IMR-90 (cell line): ENCODE data around the gene OR1L8. TPM values are rescaled to one million over a fixed set of nuclear protein-coding genes. Genes with fewer than 3 reads are reported as not detected.

Source experiments
- ATAC-seq: fragments of 200-7000 bp; cut with Tn5 transposase; 2 replicates; pipeline ENCODE4 v1.9.1; 2020; ENCODE audit warnings: low read depth, mild to moderate bottlenecking, moderate library complexity
- BruUV-seq: library from RNA; stranded (reverse); fragments of 400-500 nt; replicated peaks from 2 replicates; lab custom pipeline; 2021; lab: Mats Ljungman, UMichigan
- CTCF ChIA-PET: fragments of 300-600 bp; formaldehyde crosslinking; extraction: SDS; loops from one replicate; lab custom pipeline; 2021; ENCODE audit warnings: antibody characterized with exemption; lab: Yijun Ruan, JAX
- POLR2A ChIA-PET: fragments of 300-600 bp; sonication (Branson Sonifier 250); formaldehyde crosslinking; loops from one replicate; lab custom pipeline; 2022; ENCODE audit warnings: antibody characterized with exemption; ENCODE audit not compliant: unreplicated experiment; lab: Charles Lee
- DNase-seq: peaks from one replicate; pipeline ENCODE4 v3.0.0; 2013
- H2AFZ ChIP-seq: replicated peaks from 2 replicates; pipeline ENCODE3; 2013; ENCODE audit warnings: low read length, mild to moderate bottlenecking; ENCODE audit not compliant: poor library complexity
- H2AK5ac ChIP-seq: 2 replicates; pipeline ENCODE4 v1.6.1; 2013; ENCODE audit warnings: low read depth, low read length, inconsistent platforms
- H2AK9ac ChIP-seq: replicated peaks from 2 replicates; pipeline ENCODE3; 2013; ENCODE audit warnings: mild to moderate bottlenecking, low read depth, low read length, moderate library complexity; ENCODE audit not compliant: poor library complexity
- H2BK120ac ChIP-seq: 2 replicates; pipeline ENCODE4 v1.6.1; 2013; ENCODE audit warnings: low read depth, low read length, inconsistent platforms
- H2BK15ac ChIP-seq: 3 replicates; pipeline ENCODE4 v1.6.1; 2013; ENCODE audit warnings: low read depth, low read length, inconsistent platforms
- H2BK20ac ChIP-seq: 2 replicates; pipeline ENCODE4 v1.6.1; 2013; ENCODE audit warnings: low read depth, mild to moderate bottlenecking, inconsistent platforms, low read length, moderate library complexity
- H2BK5ac ChIP-seq: 2 replicates; pipeline ENCODE4 v1.6.1; 2013; ENCODE audit warnings: mild to moderate bottlenecking, low read depth, low read length, inconsistent platforms; ENCODE audit not compliant: poor library complexity, severe bottlenecking
- H3K14ac ChIP-seq: replicated peaks from 2 replicates; pipeline ENCODE4 v1.6.1; 2013; ENCODE audit warnings: low read depth, low read length, inconsistent platforms
- H3K18ac ChIP-seq: 2 replicates; pipeline ENCODE4 v1.6.1; 2013; ENCODE audit warnings: low read depth, low read length, control low read depth
- H3K23ac ChIP-seq: 2 replicates; pipeline ENCODE4 v1.6.1; 2013; ENCODE audit warnings: low read depth, low read length, inconsistent platforms
- H3K27ac ChIP-seq: 2 replicates; pipeline ENCODE4 v1.5.1; 2013; ENCODE audit warnings: mild to moderate bottlenecking, control low read depth, low read length; ENCODE audit not compliant: insufficient read depth
- H3K27me3 ChIP-seq: 2 replicates; pipeline ENCODE4 v1.6.1; 2013; ENCODE audit warnings: low read length; ENCODE audit not compliant: control insufficient read depth, insufficient read depth
- H3K36me3 ChIP-seq: 2 replicates; pipeline ENCODE4 v1.6.1; 2013; ENCODE audit warnings: low read length, mixed read lengths; ENCODE audit not compliant: control insufficient read depth, insufficient read depth
- H3K4ac ChIP-seq: 2 replicates; pipeline ENCODE4 v1.6.1; 2013; ENCODE audit warnings: low read depth, low read length, inconsistent platforms
- H3K4me1 ChIP-seq: 2 replicates; pipeline ENCODE4 v1.6.1; 2013; ENCODE audit warnings: low read length, mixed read lengths; ENCODE audit not compliant: control insufficient read depth, insufficient read depth
- H3K4me2 ChIP-seq: 2 replicates; pipeline ENCODE4 v1.6.1; 2013; ENCODE audit warnings: low read depth, mild to moderate bottlenecking, control low read depth, low read length, moderate library complexity
- H3K4me3 ChIP-seq: 2 replicates; pipeline ENCODE4 v1.5.1; 2013; ENCODE audit warnings: low read depth, mild to moderate bottlenecking, control low read depth, low read length, moderate library complexity; ENCODE audit not compliant: insufficient read depth
- H3K56ac ChIP-seq: 2 replicates; pipeline ENCODE4 v1.6.1; 2013; ENCODE audit warnings: low read length, inconsistent platforms; ENCODE audit not compliant: insufficient read depth; ENCODE audit errors: extremely low read depth
- H3K79me1 ChIP-seq, 2 experiments: 2 replicates each; pipeline ENCODE4 v1.6.1; 2013; ENCODE audit warnings: low read length in 2 of 2, inconsistent platforms in 1 of 2, low read depth in 1 of 2
- H3K9ac ChIP-seq: 2 replicates; pipeline ENCODE4 v1.6.1; 2013; ENCODE audit warnings: low read depth, low read length, control low read depth
- H3K9me1 ChIP-seq: 2 replicates; pipeline ENCODE4 v1.6.1; 2013; ENCODE audit warnings: low read length, inconsistent platforms; ENCODE audit not compliant: insufficient read depth
- H3K9me3 ChIP-seq: 2 replicates; pipeline ENCODE4 v1.6.1; 2013; ENCODE audit warnings: low read length; ENCODE audit not compliant: control insufficient read depth, insufficient read depth
- H4K20me1 ChIP-seq: 2 replicates; pipeline ENCODE4 v1.6.1; 2013; ENCODE audit warnings: low read length, inconsistent platforms; ENCODE audit not compliant: insufficient read depth
- H4K5ac ChIP-seq: 2 replicates; pipeline ENCODE4 v1.6.1; 2013; ENCODE audit warnings: mild to moderate bottlenecking, low read depth, low read length, control low read depth
- H4K8ac ChIP-seq, 2 experiments: 2 replicates each; pipeline ENCODE4 v1.6.1; 2013; ENCODE audit warnings: low read depth in 2 of 2, low read length in 2 of 2, control low read depth in 1 of 2, inconsistent platforms in 1 of 2
- H4K91ac ChIP-seq: 2 replicates; pipeline ENCODE4 v1.6.1; 2013; ENCODE audit warnings: low read depth, low read length, inconsistent platforms; ENCODE audit not compliant: insufficient read depth
- BHLHE40 ChIP-seq: fragments of 150-350 bp; IDR thresholded peaks from 2 replicates; pipeline ENCODE4 v1.6.1; 2016; ENCODE audit warnings: mild to moderate bottlenecking, low read depth, low read length
- CHD1 ChIP-seq: IDR thresholded peaks from 2 replicates; pipeline ENCODE4 v1.6.1; 2012; ENCODE audit warnings: low read depth, low read length, improper control_type of control experiment
- CTCF ChIP-seq: conservative IDR thresholded peaks from 2 replicates; pipeline ENCODE4 v1.5.1; 2012; ENCODE audit warnings: mild to moderate bottlenecking, low read depth, low read length, improper control_type of control experiment
- ELK1 ChIP-seq: fragments of 150-350 bp; IDR thresholded peaks from 2 replicates; pipeline ENCODE4 v1.6.1; 2016; ENCODE audit warnings: low read depth, mild to moderate bottlenecking, low read length, moderate library complexity, borderline replicate concordance
- FOS ChIP-seq: fragments of 150-350 bp; IDR thresholded peaks from 2 replicates; pipeline ENCODE4 v1.6.1; 2016; ENCODE audit warnings: low read depth, low read length
- MAFK ChIP-seq: IDR thresholded peaks from 2 replicates; pipeline ENCODE4 v1.6.1; 2012; ENCODE audit warnings: low read depth, low read length, improper control_type of control experiment
- MAZ ChIP-seq: IDR thresholded peaks from 2 replicates; pipeline ENCODE4 v1.6.1; 2012; ENCODE audit warnings: low read depth, mild to moderate bottlenecking, low read length, improper control_type of control experiment, moderate library complexity, borderline replicate concordance
- MXI1 ChIP-seq: IDR thresholded peaks from 2 replicates; pipeline ENCODE4 v1.6.1; 2012; ENCODE audit warnings: low read depth, mild to moderate bottlenecking, low read length, moderate library complexity, borderline replicate concordance
- NFE2L2 ChIP-seq: fragments of 150-350 bp; IDR thresholded peaks from 2 replicates; pipeline ENCODE4 v1.6.1; 2016; ENCODE audit warnings: low read depth, mild to moderate bottlenecking, low read length
- POLR2A ChIP-seq: IDR thresholded peaks from 2 replicates; pipeline ENCODE4 v1.6.1; 2012; ENCODE audit warnings: mild to moderate bottlenecking, low read depth, low read length
- RAD21 ChIP-seq: IDR thresholded peaks from 2 replicates; pipeline ENCODE4 v1.6.1; 2012; ENCODE audit warnings: low read length, improper control_type of control experiment
- RCOR1 ChIP-seq: IDR thresholded peaks from 2 replicates; pipeline ENCODE4 v1.6.1; 2012; ENCODE audit warnings: mild to moderate bottlenecking, low read length, improper control_type of control experiment; ENCODE audit not compliant: insufficient replicate concordance
- SMC3 ChIP-seq: fragments of 150-350 bp; IDR thresholded peaks from 2 replicates; pipeline ENCODE4 v1.6.1; 2016; ENCODE audit warnings: low read depth, mild to moderate bottlenecking, antibody characterized with exemption, low read length, moderate library complexity
- WGBS, 2 experiments: methylation state at CpG; one replicate each; pipeline versions ENCODE4 v1.1.5 to v1.1.7; 2013; ENCODE audit warnings: missing lambda C conversion rate in 2 of 2; ENCODE audit not compliant: insufficient read length in 1 of 2; ENCODE audit errors: extremely low coverage in 2 of 2; 5-methylcytosine and 5-hydroxymethylcytosine counted together
- dilution Hi-C: fragments of 300-500 bp; cut with HindIII; formaldehyde crosslinking; loops from one replicate; pipeline ENCODE4 v1.14.3; 2018; ENCODE audit warnings: low sequenced_read_pairs; ENCODE audit not compliant: unreplicated experiment
- in situ Hi-C: fragments of 300-500 bp; cut with MboI; formaldehyde crosslinking; loops from 3 replicates; pipeline ENCODE4 v1.14.3; 2019; ENCODE audit warnings: low sequenced_read_pairs, inconsistent platforms, mixed read lengths
- intact Hi-C: fragments of 100-400 bp; cut with micrococcal nuclease; formaldehyde crosslinking; loops from 2 replicates; pipeline ENCODE4 v1.10.0; 2022
- polyA plus RNA-seq, 3 experiments: library from polyadenylated mRNA; depleted of rRNA; stranded (reverse); fragments of >200 nt; gene quantifications; 2 replicates each; pipeline ENCODE4 v1.2.3, GENCODE V29; 2012; ENCODE audit warnings: low replicate concordance in 1 of 3
- total RNA-seq: library from RNA; depleted of rRNA; stranded (reverse); fragments of >200 nt; gene quantifications from 2 replicates; pipeline ENCODE4 v1.2.3, GENCODE V29; 2012

The OR1L8 gene
- total and polyA plus RNA-seq, 2 of the 4 experiments (the other 2 are of a cell fraction) = not detected

GRCh38 chr9:122562134-122562760, 20.9 kb downstream of the OR1L8 start:
- Histone ChIP-seq H3K27me3 (peaks cover 3% of the 10 kb centered on the region), H3K9me3 (no peaks in the 10 kb centered on the region), H2BK20ac (no peak overlapping the region), H3K14ac (no peak overlapping the region), H2BK15ac (no peak overlapping the region), H2AK9ac (no peak overlapping the region), H3K23ac (no peak overlapping the region), H2BK120ac (no peak overlapping the region), H3K9ac (no peak overlapping the region), H4K20me1 (no peaks in the 10 kb centered on the region), H3K27ac (no peak overlapping the region), H2BK5ac (no peak overlapping the region), H2AFZ (no peak overlapping the region), H4K5ac (no peak overlapping the region), H3K4me1 (no peaks in the 10 kb centered on the region), H4K8ac (no peak overlapping the region), H3K36me3 (no peaks in the 10 kb centered on the region), H3K4me3 (no peak overlapping the region), H3K9me1 (no peaks in the 10 kb centered on the region), H3K18ac (no peak overlapping the region), H2AK5ac (no peak overlapping the region), H3K4ac (no peak overlapping the region), H3K56ac (no peak overlapping the region), H3K79me1 (no peaks in the 10 kb centered on the region), H3K4me2 (no peak overlapping the region), H4K91ac (no peak overlapping the region)
- TF ChIP-seq SMC3 = no peak
- TF ChIP-seq RAD21 = no peak
- TF ChIP-seq FOS = no peak
- no peak for TF ChIP-seq ELK1
- TF ChIP-seq CTCF = no peak
- no peak for TF ChIP-seq RCOR1
- no peak for TF ChIP-seq BHLHE40
- no peak for TF ChIP-seq CHD1
- no peak for TF ChIP-seq MXI1
- no peak for TF ChIP-seq MAFK
- TF ChIP-seq MAZ = no peak
- no peak for TF ChIP-seq POLR2A
- no peak for TF ChIP-seq NFE2L2
- ChIA-PET CTCF (interaction anchor here (0.8 kb wide), 1 partner anchor 18 kb away, joined by 4 read pairs; no protein-coding TSS in a partner anchor), POLR2A (no interaction called here)
- no TSS peak for BruUV-seq
- ATAC-seq (peak; percentile 54; the same call in 1 of the 2 replicates), DNase-seq (no peak)
- dilution Hi-C loops = no loop called here
- in situ Hi-C loops = no loop called here
- intact Hi-C loops = no loop called here
- 0% methylated on average over 1 of the region's 9 CpGs; no CpG with 5 or more reads in 1 of the 2 experiments for WGBS, 2 experiments
